K562 (cell line): Measurements from ENCODE around the gene TIMM9. TPM values are rescaled to one million over a fixed set of nuclear protein-coding genes. Genes with fewer than 3 reads are reported as not detected.

Source experiments
- ATF7 ChIP-seq: fragments of 450-650 bp; IDR thresholded peaks from 2 replicates; pipeline ENCODE4 v1.7.1; 2014; ENCODE audit warnings: mild to moderate bottlenecking, moderate library complexity
- BCLAF1 ChIP-seq, 2 experiments: fragments of 450-650 bp in 1 of 2; IDR thresholded peaks; 2 replicates each; pipeline ENCODE4 v1.6.1; 2011 to 2017; ENCODE audit warnings: low read depth in 2 of 2, antibody characterized with exemption in 1 of 2, borderline replicate concordance in 1 of 2, low read length in 1 of 2, mild to moderate bottlenecking in 1 of 2, mixed read lengths in 1 of 2; ENCODE audit not compliant: control insufficient read depth in 1 of 2
- CCAR2 ChIP-seq: fragments of 200-400 bp; formaldehyde crosslinking; IDR thresholded peaks from 2 replicates; pipeline ENCODE4 v1.6.1; 2017; ENCODE audit warnings: mild to moderate bottlenecking, low read depth, low read length
- CEBPZ ChIP-seq: fragments of 150-350 bp; IDR thresholded peaks from 2 replicates; pipeline ENCODE4 v1.6.1; 2014; ENCODE audit warnings: low read depth, mild to moderate bottlenecking, low read length, borderline replicate concordance
- CHD1 ChIP-seq: fragments of 200-600 bp; sonication (generic); IDR thresholded peaks from one replicate; pipeline ENCODE4 v1.6.1; 2012; ENCODE audit warnings: mild to moderate bottlenecking, moderate library complexity, low read length, inconsistent platforms
- CSDE1 ChIP-seq, 2 experiments: fragments of 450-650 bp; IDR thresholded peaks; 2 replicates each; pipeline ENCODE4 v1.6.1; 2016; ENCODE audit warnings: mild to moderate bottlenecking in 1 of 2
- CXXC5 ChIP-seq: fragments of 250-450 bp; sonication (Bioruptor Pico); IDR thresholded peaks from 2 replicates; pipeline ENCODE4 v1.8.0; 2022; ENCODE audit warnings: inconsistent platforms, mild to moderate bottlenecking, moderate library complexity
- E2F6 ChIP-seq, 2 experiments: IDR thresholded peaks; 2 replicates each; pipeline ENCODE4 v1.6.1; 2011; ENCODE audit warnings: borderline replicate concordance in 1 of 2, control low read depth in 1 of 2, low read depth in 1 of 2, low read length in 1 of 2, mild to moderate bottlenecking in 1 of 2, mixed read lengths in 1 of 2, moderate library complexity in 1 of 2; ENCODE audit not compliant: insufficient read depth in 1 of 2, insufficient read length in 1 of 2, poor library complexity in 1 of 2, severe bottlenecking in 1 of 2; ENCODE audit errors: extremely low read depth in 1 of 2
- KDM1A ChIP-seq, 2 experiments: fragments of 450-650 bp; IDR thresholded peaks; 2 replicates each; pipeline ENCODE4 v1.6.1; 2016; ENCODE audit warnings: mild to moderate bottlenecking in 2 of 2
- MAZ ChIP-seq, 2 experiments: fragments of 450-650 bp in 1 of 2; sonication (generic) in 1 of 2; formaldehyde crosslinking; IDR thresholded peaks in 1 of 2; conservative IDR thresholded peaks in 1 of 2; 2 replicates each; pipeline versions ENCODE4 v1.4.0 to v1.5.0; 2020; ENCODE audit warnings: mild to moderate bottlenecking in 1 of 2, missing genetic modification reagents in 1 of 2
- MXI1 ChIP-seq: IDR thresholded peaks from 2 replicates; pipeline ENCODE4 v1.6.1; 2011; ENCODE audit warnings: low read depth, mild to moderate bottlenecking, improper control_type of control experiment, low read length
- NUFIP1 ChIP-seq: fragments of 450-650 bp; IDR thresholded peaks from 2 replicates; pipeline ENCODE4 v1.6.1; 2018; ENCODE audit not compliant: partially characterized antibody
- OTX1 ChIP-seq: fragments of 450-650 bp; formaldehyde crosslinking; IDR thresholded peaks from 2 replicates; pipeline ENCODE4 v1.4.0; 2022; ENCODE audit warnings: mild to moderate bottlenecking
- SIN3B ChIP-seq: fragments of 450-650 bp; IDR thresholded peaks from 2 replicates; pipeline ENCODE4 v1.6.1; 2017; ENCODE audit warnings: low read depth, mild to moderate bottlenecking, moderate library complexity
- STAG1 ChIP-seq: sonication (generic); formaldehyde crosslinking; IDR thresholded peaks from 2 replicates; pipeline ENCODE4 v1.5.0; 2020; ENCODE audit warnings: missing genetic modification reagents, borderline replicate concordance
- ZBTB2 ChIP-seq: fragments of 450-650 bp; IDR thresholded peaks from 2 replicates; pipeline ENCODE4 v1.6.1; 2016; ENCODE audit warnings: antibody characterized with exemption
- ZNF239 ChIP-seq: fragments of 250-450 bp; sonication (Bioruptor Pico); IDR thresholded peaks from 2 replicates; pipeline ENCODE4 v1.4.0; 2020; ENCODE audit warnings: mild to moderate bottlenecking
- ZNF583 ChIP-seq: fragments of 250-450 bp; sonication (Bioruptor Pico); IDR thresholded peaks from 2 replicates; pipeline ENCODE4 v1.4.0; 2020
- polyA plus RNA-seq, 8 experiments: library from polyadenylated mRNA; depleted of rRNA in 4 of 8; stranded (reverse) in 5 of 8; unstranded in 3 of 8; fragments of >200 nt; fragmentation: Nextera tagmentation in 2 of 8; fragmentation: Illumina TruSeq in 1 of 8; extraction: Ambion mirVana in 2 of 8; extraction: Trizol in 1 of 8; gene quantifications; 2 replicates each; pipeline versions ENCODE4 v1.2.1 to v1.2.3, GENCODE V29; 2011 to 2014; ENCODE audit warnings: inconsistent platforms in 1 of 8, missing spikeins in 1 of 8
- total RNA-seq, 7 experiments: library from RNA; depleted of rRNA in 6 of 7; stranded (reverse); fragments of >200 nt in 6 of 7; fragmentation: Illumina TruSeq in 2 of 7; extraction: Trizol in 2 of 7; gene quantifications; 2 replicates each; pipeline versions ENCODE4 v1.2.1 to v1.2.3, GENCODE V29; 2011 to 2021; ENCODE audit warnings: low replicate concordance in 1 of 7

TIMM9 gene
- total and polyA plus RNA-seq, 9 of the 15 experiments (the other 6 are each of a cell fraction or from before 2014, with no cell fraction given) = 28.0 to 101 (median 54.3) TPM

GRCh38 chr14:58427281-58428117, at the start of gene TIMM9, which contains the start of gene KIAA0586 (continued):
- TF ChIP-seq BCLAF1 (IDR thresholded peaks at IDR 0.05; ENCODE audit: borderline replicate concordance in 1 of 2, control insufficient read depth in 1 of 2, low read depth in 2 of 2, low read length in 1 of 2) = peak in 1 of 2 experiments; percentile 94; a peak in 2 of 4 replicates
- TF ChIP-seq OTX1 (CRISPR knock-in tag) = no peak
- no peak for TF ChIP-seq CEBPZ
- peak in 1 of 2 experiments; percentile 40; a peak in 1 of 4 replicates for TF ChIP-seq MAZ (CRISPR knock-in tag; conservative IDR thresholded peaks at IDR 0.05 in 1 of 2, IDR thresholded peaks at IDR 0.05 in 1 of 2)
- peak; percentile 95 for TF ChIP-seq ATF7
- TF ChIP-seq CCAR2 = no peak
- no peak for TF ChIP-seq ZNF583 (CRISPR knock-in tag)
- no peak for TF ChIP-seq E2F6 (IDR thresholded peaks at IDR 0.05; ENCODE audit: borderline replicate concordance in 1 of 2, extremely low read depth in 1 of 2, insufficient read depth in 1 of 2, insufficient read length in 1 of 2, low read depth in 1 of 2, low read length in 1 of 2, poor library complexity in 1 of 2, severe bottlenecking in 1 of 2)
- TF ChIP-seq CHD1 = peak; percentile 16
- peak; percentile 90 for TF ChIP-seq CXXC5
- peak; percentile 47; the same call in 1 of the 2 replicates for TF ChIP-seq SIN3B
- TF ChIP-seq KDM1A (IDR thresholded peaks at IDR 0.05) = peak; percentile 68 to 83
- no peak for TF ChIP-seq CSDE1 (IDR thresholded peaks at IDR 0.05)
- peak; percentile 38 for TF ChIP-seq NUFIP1
- TF ChIP-seq ZBTB2 = peak; percentile 93
- no peak for TF ChIP-seq STAG1
- no peak for TF ChIP-seq ZNF239
- peak; percentile 42; the same call in 1 of the 2 replicates for TF ChIP-seq MXI1
